ENCODE data around the gene CA6.

DNA sequence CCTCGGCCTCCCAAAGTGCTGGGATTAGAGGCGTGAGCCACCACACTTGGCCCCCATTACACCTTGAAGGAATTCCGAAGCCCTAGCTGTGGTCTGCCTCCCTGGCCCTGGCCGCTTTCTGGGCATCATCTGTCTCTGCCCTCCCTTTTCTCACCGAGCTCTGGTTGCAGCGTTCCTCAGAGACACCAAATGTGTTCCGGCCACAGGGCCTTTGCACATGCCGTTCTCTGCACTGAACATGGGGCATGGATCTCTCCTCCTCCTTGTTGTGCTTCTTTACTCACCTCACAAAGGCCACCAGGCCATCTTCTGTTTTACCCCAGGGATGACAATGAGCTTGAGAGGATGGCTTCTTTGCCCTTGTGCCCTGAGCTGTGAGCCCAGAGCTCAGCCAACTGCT lies 39.3 kb downstream of the CA6 start:
- TF ChIP-seq EZH2phosphoT487 (IDR thresholded peaks at IDR 0.05; ENCODE audit: insufficient read depth, low read depth) (no peak), EZH2 (IDR thresholded peaks at IDR 0.05; ENCODE audit: insufficient read depth, poor library complexity, severe bottlenecking) (no peak)
